EH (cell line): ENCODE results near the gene NEO1.
"Not testable (repeated sequence)": the region's sequence is repeated elsewhere in the genome, so short reads cannot be mapped to it uniquely, and the experiment has no call there.

Source experiments
- DNase-seq: peaks from one replicate; pipeline ENCODE4 v3.0.0-alpha.2; 2015; ENCODE audit warnings: low read depth

NEO1 gene

DNA sequence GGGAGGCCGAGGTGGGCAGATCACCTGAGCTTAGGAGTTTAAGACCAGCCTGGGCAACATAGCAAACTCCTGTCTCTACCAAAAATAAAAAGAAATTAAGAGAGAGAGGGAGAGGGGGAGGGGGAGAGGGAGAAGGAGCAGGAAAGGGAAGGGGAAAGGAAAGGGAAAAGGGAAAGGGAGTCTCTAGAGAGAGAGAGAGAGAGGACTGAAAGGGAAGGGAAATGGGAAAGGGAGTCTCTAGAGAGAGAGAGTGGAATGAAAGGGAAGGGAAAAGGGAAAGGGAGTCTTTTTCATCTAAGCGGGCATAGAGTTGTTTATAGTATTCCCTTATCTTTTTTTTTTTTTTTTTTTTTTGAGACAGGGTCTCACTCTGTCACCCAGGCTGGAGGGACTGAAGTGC is 148.1 kb downstream of the NEO1 start:
- no peak for DNase-seq

DNA sequence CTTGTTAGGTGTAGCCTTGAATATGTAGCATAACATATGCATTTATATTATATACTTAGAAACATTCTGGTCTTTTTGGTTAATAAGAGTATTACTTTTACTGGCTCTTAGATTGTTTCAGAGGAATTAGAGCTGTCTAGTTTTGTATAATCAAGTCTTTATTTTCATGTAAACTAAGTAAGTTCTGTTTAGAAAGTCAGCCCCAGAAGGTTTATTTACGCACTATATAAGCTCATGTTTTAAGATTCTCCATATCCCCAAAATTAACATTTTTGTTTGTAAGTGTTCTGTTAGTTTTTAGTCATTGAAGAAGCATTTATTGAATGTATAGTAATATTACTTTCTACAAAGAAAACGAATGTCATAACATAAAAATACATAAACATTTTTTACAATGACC is 158.4 kb downstream of the NEO1 start:
- no peak for DNase-seq

DNA sequence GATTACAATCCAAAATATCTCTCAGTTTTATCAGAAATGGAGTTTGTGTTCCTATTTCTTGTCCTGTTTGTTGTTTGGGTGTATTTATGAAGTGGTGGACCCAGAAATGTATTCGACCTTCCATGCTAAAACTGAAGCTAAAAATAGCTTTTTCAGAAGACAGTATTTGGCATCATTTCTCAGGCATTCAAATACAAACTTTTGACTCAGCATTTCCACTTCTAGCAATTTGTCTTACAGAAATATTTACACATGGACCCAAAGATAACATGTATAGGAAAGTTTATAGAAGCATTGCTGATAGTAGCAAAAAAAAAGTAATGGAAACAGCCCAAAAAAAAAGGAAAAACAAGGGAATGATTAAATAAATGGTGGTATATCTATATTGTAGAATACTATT is 160.2 kb downstream of the NEO1 start:
- DNase-seq: peak; percentile 1

DNA sequence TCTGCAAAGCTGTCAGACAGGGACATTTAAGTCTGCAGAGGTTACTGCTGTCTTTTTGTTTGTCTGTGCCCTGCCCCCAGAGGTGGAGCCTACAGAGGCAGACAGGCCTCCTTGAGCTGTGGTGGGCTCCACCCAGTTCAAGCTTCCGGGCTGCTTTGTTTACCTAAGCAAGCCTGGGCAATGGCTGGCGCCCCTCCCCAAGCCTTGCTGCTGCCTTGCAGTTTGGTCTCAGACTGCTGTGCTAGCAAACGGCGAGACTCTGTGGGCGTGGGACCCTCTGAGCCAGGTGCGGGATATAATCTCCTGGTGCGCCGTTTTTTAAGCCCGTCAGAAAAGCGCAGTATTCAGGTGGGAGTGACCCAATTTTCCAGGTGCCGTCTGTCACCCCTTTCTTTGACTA is 169.2 kb downstream of the NEO1 start:
- DNase-seq: not testable (repeated sequence)

DNA sequence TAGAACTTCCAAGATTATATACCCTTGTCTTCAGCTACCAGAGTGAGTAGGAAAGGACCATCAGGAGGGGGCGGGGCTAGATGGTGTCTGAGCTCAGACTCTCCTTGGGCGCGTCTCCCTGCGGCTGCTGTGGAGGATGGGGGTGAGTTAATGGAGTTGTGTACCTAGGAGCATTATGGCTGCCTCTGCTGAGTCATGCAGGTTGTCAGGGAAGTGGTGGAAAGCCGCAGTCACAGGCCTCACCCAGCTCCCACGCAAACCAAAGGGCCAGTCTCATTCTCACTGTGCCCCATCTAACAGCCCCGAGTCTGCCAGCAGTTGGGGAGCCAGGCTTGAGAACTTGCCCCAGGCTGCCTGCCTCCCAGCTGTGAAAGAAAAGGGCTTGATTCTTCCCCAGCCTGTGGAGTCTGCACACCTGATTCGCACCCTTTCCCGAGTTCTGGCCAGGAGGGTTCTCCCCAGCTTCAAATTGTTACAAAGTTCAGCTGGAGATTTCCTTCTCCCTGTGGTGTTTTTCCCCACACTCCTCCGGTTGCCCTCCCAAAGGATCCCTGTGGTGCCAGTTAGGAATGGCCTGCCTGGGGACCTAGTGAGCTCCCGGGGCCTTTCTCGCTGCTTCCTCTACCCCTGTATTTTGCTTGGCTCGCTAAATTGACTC is 173.2 kb downstream of the NEO1 start:
- no peak for DNase-seq

DNA sequence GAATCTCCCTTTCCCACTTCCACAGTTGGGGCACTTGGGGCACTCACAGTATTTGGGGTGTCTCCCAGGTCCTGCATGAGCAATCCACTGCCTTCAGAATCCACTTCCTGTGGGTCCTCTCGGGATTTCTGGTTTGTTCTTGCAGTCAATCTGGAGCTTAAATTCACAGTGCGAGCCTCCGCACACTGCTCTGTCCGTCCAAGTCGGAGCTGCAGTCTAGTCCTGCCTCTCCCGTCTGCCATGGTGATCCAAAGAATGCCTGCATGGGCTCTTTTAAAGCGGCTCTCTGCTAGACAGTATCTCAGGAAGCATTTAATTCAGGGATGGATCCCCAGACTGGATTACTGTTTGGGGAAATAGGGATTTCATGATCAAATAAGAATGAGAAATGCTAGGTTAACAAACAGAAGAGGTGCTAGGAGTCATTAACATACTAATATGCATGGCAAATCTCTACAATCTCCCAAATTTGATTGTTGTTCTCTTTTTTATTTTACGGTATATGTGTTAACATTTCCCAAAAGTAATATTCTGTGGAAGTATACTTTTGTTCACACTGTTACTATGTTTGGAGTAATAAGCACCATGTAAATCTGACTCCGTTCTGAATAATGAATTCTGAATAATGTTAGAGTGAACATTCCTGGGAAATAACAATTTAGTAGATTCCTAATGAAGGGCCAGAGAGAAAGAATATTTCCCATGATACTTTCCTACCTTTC is 174.0 kb downstream of the NEO1 start:
- no peak for DNase-seq

DNA sequence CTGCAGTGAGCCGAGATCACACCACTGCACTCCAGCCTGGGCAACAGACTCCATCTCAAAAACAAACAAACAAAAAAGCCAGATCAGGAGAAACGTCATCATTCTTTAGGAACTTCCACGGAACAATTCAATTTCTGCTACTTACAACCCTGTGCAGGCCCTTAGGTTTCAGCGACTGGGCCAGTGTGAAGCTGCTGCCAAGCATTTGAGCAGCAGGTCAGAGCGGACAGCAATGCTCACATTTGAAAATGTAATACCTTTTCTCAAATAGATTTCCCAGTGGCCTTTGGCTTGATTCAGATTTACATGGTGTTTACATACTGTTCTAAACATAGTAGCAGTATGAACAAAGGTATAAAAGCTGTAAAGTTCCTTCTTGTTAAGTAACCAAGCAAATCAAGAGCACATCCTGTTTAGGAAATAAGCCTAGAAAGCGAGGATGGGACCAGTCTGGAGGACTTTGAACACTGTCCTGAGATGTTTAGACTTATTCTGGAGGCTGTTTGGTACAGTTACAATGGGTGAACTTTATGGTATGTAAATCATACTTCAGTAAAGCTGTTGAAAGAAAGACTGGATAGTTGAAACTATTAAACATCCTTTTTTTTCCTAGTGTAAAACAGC is 175.3 kb downstream of the NEO1 start:
- no peak for DNase-seq

DNA sequence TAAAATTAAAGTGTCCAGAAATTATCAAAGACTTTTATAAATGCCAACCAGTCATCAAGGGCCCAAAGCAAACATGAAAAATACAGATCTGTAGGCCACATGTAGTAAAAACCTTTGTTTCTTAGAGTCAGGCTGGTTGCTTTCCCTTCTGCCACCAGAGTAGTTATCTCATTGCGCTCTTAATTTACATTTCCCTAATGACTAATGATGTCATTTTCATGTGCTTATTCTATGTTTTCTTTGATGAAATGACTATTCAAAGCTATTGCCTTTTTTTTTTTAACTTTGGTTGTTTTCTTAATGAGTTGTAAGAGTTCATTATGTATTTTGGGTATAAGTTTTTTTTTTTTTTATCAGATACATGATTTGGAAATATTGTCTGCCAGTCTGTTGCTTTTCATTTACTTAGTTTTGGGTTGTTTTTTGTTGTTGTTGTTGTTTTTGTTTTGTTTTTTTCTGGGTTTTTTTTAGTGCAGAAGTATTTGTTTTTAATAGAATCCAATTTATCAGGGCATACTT is 175.9 kb downstream of the NEO1 start:
- no peak for DNase-seq

DNA sequence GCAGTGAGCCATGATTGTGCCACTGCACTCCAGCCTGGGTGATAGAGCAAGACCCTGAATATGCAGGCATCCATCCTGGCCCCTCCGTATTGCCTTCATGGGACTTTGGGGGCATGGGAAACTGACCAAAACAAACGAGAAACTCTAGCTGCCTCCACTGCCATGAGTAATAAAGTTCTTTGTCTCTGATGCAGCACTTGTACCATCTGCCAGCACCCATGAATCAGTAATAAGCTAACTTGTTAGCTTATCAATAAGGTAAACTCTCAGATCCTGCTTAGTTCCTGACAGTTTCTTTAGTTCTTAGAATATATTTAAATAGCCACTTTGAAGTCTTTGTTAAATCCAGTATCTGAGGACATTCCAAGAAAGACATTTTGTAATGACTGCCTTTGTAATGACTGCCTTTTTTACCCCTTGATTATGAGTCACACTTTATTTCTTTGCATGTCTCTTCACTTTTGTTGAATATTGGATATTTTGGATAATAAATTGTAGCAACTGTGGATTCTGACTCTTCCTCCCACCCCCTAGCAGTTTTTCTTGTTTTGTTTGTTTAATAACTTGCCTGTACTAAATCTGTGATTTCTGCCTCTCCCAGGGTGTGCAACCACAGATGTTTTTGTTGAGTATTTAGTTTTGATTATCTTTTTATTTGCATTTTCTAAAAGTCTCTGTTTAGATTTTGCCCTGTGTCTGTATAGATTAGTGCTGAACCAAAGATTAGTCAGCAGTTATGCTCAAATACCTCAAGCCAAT is 179.6 kb downstream of the NEO1 start:
- DNase-seq: no peak

DNA sequence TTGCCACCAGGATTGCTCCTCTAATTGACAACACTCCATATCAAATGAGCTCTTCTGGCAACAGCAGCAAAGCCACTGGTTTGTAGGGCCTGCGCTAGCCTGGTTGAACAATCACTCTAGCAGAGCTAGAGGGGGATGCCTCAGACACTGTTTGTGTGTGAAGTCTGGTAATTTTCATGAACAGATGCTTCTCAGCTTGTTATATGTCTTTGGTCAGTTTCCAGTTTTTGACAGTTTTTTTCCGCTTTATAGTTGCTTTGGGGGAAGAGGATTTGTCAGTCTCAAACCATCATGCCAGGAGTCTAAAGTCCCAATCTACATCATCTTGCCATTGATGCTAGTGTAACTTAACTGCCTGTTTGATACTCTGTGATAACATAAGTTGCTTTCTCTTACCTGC is 180.5 kb downstream of the NEO1 start:
- DNase-seq: no peak

DNA sequence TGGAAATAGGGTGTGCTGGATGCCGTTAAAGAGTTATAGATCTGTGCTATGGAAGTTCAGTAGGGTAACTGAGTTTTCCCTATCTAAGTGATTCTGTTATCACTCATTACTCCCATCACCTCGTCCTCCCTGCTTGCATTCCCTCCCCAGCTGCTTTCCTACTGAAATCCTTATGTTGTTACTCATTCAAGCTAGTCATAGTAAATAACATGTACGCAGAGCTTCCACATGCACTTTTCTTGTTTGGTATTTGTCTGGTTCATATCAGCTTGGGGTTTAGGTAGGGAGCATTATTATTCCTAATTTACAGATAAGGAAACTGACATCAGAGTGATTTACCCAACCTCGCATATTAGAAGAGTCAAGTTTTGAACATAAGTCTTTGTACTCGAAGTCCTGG is 181.4 kb downstream of the NEO1 start:
- no peak for DNase-seq

DNA sequence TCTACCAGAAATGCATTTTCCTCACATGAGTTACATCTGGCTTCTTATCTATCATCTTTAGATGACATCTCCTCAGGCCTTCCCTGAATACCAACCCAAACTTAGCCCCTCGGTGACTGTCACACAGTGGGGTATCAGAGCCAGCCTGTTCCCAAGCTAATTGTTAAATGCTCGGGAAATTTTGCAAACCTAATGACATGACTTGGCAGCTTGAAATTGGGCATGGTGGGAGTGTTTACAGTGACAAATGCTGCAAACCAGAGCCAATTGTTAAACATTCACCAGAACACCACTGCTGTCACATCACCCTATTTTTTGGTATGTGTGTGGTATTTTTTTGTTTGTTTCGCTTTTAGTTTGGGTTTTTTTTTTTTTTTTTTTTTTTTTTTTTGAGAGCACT is 185.6 kb downstream of the NEO1 start:
- DNase-seq: no peak

DNA sequence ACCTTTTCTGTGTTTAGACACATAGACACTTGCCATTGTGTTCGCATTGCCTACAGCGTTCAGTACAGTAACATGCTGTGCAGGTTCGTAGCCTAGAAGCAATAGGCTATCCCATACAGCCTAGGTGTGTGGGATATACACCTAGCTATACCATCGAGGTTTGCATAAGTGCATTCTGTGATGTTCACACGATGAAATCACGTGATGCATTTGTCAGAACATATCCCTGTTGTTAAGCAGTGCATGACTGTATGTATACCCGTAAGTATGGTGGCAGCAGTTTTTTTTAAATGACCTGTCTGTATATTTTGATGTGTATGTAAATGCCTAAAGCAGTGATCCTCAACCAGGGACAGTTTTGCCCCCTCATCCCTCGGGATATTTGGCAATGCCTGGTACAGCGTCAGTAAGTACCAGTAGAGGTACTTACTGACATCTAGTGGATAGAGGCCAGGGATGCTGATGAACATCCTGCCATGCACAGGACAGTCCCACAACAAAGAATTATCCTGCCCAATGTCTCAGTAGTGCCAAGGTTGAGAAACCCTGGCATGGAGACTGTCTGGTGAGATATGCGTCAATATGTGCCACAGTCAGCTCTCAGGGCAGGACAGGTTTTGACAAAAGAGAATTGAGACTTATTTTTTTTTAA is 187.4 kb downstream of the NEO1 start:
- DNase-seq: peak; percentile 9

DNA sequence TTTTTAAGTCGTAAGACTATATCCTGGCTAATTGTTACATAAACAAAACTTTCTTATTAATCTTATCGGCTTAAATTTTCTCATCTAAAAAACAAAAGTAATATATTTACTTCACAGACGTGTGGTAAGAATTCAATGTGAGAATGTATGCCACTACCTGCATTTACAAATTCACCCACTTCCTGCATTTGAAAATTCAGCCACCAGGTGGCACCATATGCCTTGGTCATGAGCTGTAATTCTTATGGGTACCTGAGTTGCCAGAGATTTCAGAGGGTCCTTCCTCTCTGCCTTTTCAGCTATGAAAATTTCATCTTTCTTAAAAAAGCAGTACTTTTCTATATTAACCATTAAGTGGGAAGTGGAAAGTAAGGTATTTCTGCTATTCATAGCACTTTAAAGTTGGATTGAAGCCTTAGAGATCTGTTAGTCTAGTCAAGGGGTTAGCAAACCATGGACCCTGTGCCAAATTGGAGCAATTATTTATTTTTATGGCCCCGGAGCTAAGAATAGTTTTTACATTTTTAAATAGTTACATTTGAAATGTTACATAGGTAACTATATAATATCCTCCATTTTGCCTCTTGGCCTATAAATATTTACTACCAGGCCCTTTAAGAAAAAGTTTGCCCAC is 188.7 kb downstream of the NEO1 start:
- peak; percentile 61 for DNase-seq

DNA sequence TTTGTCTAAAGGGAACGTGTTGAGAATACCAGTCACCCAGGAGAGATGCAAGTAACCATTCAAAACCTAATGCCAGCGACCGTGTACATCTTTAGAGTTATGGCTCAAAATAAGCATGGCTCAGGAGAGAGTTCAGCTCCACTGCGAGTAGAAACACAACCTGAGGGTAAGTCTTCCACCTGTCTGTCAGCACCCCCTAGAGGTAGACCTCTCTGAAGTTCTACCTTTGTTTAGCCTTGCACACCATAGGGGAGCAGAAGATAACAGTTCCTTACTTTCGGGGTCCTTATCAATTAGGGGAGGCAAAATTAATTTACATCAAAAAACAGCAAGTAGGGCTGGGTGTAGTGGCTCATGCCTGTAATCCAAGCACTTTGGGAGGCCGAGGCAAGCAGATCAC is 192.1 kb downstream of the NEO1 start:
- DNase-seq: no peak

DNA sequence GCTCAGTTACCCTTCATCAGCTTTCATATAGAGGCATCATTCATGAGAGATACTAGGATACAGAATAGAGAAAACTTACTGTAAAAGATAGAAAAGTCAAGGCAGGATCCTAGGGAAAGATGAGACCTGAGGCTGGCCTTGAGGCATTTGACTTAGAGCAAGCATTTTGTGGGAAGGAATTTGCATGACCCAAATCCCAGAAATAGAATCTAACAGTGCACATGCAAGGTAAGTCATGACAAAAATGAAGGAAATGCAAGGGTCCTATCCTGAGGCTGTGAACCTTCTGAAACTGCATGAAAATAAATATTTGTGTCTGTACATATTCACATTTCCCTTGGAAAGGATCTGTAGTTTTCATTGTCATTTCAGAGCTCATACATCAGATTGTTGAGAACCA is 194.2 kb downstream of the NEO1 start:
- DNase-seq: no peak

DNA sequence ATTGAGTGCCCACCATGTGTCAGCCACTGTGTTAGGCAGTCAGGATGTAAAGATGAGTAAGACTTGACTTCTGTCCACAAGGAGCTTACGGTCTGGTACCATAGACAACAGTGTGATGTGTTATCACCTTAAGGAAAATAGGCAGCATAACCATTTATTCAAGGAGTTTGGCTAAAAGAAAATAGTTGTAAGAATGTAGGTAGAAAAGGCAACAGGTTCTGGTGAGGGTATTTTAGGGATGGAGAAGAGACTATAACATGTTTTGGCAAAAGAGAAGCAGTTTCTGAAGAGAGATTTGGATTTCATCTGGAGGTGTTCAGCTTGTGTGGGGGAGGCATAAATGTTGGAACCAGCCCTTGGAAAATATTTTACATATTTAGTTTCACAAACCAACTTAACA is 194.6 kb downstream of the NEO1 start:
- DNase-seq: no peak

DNA sequence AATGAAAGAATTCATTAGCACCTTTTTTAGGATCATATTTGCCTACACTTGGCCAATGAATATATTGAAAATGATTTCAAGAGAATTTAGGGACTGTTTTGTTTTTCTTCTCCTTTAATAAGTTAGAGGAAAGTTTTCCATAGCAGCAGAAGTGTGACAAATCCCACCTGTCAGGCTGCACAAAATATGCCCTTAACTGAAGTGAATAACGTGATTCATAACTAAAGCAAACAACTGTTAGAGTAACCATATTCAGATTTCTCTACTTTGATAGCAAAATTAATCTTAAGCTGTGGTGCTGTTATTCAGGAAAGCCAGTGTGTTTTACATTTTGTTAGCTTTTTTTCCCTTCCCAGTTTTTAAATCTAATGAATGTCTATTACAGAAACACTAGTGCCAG is 195.1 kb downstream of the NEO1 start:
- DNase-seq: no peak

DNA sequence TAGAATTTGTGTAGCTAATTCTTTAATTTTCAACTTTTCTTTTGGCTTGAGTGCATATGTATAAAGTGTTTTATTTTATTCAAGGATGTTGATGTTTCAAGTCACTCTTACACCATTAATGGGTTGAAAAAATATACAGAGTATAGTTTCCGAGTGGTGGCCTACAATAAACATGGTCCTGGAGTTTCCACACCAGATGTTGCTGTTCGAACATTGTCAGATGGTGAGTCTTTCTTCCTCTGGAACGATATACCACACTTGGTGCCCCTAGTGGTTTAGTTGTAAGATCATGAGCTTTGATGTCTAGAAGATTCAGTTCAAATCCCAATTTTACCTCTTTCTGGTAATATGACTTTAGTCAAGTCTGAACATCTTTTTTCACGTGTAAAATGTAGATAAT is 197.2 kb downstream of the NEO1 start:
- no peak for DNase-seq

DNA sequence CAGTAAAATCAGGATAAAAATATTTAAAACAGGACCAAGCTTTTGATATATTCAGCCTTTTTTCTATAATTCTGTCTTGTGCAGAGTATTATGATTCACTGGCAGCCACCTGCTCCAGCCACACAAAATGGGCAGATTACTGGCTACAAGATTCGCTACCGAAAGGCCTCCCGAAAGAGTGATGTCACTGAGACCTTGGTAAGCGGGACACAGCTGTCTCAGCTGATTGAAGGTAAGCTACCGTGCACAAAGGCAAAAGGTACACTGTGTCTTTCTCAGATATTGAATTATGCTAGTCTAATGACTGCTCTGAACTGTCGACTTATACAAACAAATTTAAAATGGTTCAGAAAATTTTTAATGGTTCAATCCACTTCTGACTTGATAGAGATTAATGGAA is 202.3 kb downstream of the NEO1 start:
- no peak for DNase-seq

DNA sequence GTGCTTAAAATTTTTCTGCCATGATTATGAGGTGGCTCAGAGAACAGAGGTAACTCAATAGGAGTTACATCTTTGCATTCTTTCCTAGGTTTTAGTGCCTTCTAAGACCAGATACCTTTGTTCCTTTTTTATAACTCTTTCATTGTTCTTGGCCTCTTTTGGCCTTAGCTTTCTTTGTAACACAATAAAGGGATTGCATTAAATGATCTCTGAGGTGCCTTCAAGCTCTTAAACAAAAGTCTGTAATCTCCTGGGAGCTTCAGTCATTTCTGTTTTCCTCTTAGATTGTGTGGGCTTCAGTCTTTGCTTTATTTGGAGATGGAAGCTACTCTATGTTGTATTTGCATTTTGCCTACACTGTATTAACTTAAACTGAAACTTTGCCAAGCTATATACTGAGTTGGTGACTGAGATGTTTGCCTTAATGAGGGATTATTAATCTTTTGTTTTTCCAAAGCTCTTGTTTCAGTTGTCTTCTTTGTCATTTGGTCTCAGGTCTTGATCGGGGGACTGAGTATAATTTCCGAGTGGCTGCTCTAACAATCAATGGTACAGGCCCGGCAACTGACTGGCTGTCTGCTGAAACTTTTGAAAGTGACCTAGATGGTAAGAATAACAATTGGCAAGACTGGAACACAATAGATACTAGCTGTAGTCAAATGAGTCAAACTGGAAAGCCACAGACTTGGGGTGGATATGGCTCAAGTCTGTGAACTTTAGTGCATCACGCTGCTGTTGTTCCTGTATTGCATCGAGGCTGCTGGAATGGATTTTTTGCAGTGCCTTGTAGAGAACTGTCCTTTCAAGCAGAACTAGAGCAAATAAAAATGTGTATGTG is 206.2 kb downstream of the NEO1 start:
- no peak for DNase-seq
